Measurements from ENCODE around the gene C11orf58.

C11orf58 gene

GRCh38 chr11:16787035-16787742, 48.7 kb downstream of the C11orf58 start:
- no peak for DNase-seq

- DNase-seq: peak; percentile 61
Observed at GRCh38 chr11:16788141-16789062, 50.0 kb downstream of the C11orf58 start.

- no peak for DNase-seq
Observed at GRCh38 chr11:16789063-16789420, 50.6 kb downstream of the C11orf58 start.

- DNase-seq: no peak
Observed at GRCh38 chr11:16789560-16790485, 51.4 kb downstream of the C11orf58 start.

- no peak for DNase-seq
Observed at GRCh38 chr11:16790486-16791190, 52.2 kb downstream of the C11orf58 start.

- DNase-seq: no peak
Observed at GRCh38 chr11:16791191-16791961, 52.9 kb downstream of the C11orf58 start.

- no peak for DNase-seq
Observed at GRCh38 chr11:16792426-16792825, 54.0 kb downstream of the C11orf58 start.

- DNase-seq: no peak
Observed at GRCh38 chr11:16793009-16793408, 54.6 kb downstream of the C11orf58 start.

GRCh38 chr11:16793511-16793910, 55.1 kb downstream of the C11orf58 start:
- no peak for DNase-seq

GRCh38 chr11:16794047-16794818, 55.8 kb downstream of the C11orf58 start:
- DNase-seq: no peak

GRCh38 chr11:16795146-16795545, 56.7 kb downstream of the C11orf58 start:
- DNase-seq: peak; percentile 16

- no peak for DNase-seq
Observed at GRCh38 chr11:16796311-16796710, 57.9 kb downstream of the C11orf58 start.

- no peak for DNase-seq
Observed at GRCh38 chr11:16797776-16798175, 59.3 kb downstream of the C11orf58 start.

- no peak for DNase-seq
Observed at GRCh38 chr11:16799221-16799620, 60.8 kb downstream of the C11orf58 start.

- DNase-seq: no peak
Observed at GRCh38 chr11:16799890-16800289, 61.4 kb downstream of the C11orf58 start.

GRCh38 chr11:16800382-16800781, 61.9 kb downstream of the C11orf58 start:
- DNase-seq: no peak

- DNase-seq: no peak
Observed at GRCh38 chr11:16801288-16801980, 63.0 kb downstream of the C11orf58 start.

GRCh38 chr11:16804104-16804947, 65.9 kb downstream of the C11orf58 start:
- peak; percentile 16 for DNase-seq

- DNase-seq: no peak
Observed at GRCh38 chr11:16805938-16806337, 67.5 kb downstream of the C11orf58 start.
